ENCODE measurements around the gene PPP6R2.

DNA sequence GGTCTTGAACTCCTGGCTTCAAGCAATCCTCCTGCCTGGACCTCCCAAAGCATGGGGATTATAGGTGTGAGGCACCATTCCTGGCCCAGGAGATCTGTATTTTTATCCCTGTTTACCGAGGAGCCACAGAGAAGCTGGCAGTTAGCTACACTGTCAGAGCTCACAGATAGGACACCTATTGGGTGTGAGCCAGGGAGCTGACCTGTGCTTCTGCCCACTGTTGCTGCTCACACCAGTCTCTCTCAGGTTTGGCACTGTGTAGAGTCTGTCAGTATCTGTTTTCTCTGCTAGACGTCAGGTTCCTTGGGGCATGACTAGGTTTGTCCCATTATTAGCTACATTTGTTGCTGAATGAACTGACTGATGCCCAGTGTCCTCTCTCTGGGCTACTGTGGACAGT is 17.5 kb downstream of the PPP6R2 start:
- TF ChIP-seq CTCF (IDR thresholded peaks at IDR 0.05; ENCODE audit: low read length) (no peak), EZH2 (IDR thresholded peaks at IDR 0.05; ENCODE audit: borderline replicate concordance, low read length) (no peak)

Data from OCI-LY1 (cell line).